Measurements from ENCODE around the gene ALG1. TPM values are rescaled to one million over a fixed set of nuclear protein-coding genes. Genes with fewer than 3 reads are reported as not detected.
"Not testable (repeated sequence)": the region's sequence is repeated elsewhere in the genome, so short reads cannot be mapped to it uniquely, and the experiment has no call there.

The ALG1 gene
- total and polyA plus RNA-seq, 5 donors: 8.0 to 11.4 (median 9.5) TPM

DNA sequence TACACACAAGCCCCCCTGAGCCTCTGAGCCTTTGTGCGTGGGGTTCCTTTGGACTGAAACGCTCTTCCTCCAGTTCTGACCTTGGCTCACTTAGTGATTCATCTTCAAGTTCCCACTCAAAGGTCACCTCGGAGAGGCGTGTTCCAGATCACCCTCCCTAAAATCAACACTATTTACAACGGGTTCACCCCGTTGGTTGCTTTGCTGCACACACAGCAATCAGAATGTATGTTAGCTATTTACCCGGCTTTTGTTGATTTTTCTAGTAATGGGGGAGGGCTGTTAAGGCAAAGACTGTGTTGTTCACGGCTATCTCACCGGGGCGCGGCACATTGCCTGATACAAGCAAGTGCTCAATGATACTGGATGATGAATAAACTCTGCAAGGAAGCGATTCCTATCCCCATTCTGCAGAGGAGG lies 38.9 kb upstream of the ALG1 start:
- Histone ChIP-seq H3K4me1 (ENCODE audit: control insufficient read depth, insufficient read depth, low read length) (peaks cover 2% of the 10 kb centered on the region), H3K4me3 (ENCODE audit: low read length) (peak overlapping the region; percentile 60), H3K9me3 (ENCODE audit: control insufficient read depth, low read length) (no peaks in the 10 kb centered on the region), H3K27ac (ENCODE audit: low read length) (no peak overlapping the region), H3K27me3 (ENCODE audit: control insufficient read depth, insufficient read depth) (no peaks in the 10 kb centered on the region)
- ATAC-seq (no peak), DNase-seq (no peak)
- intact Hi-C loops (cut with DNase I): no loop called here
- 41% methylated on average over 12 of the region's 12 CpGs for WGBS

DNA sequence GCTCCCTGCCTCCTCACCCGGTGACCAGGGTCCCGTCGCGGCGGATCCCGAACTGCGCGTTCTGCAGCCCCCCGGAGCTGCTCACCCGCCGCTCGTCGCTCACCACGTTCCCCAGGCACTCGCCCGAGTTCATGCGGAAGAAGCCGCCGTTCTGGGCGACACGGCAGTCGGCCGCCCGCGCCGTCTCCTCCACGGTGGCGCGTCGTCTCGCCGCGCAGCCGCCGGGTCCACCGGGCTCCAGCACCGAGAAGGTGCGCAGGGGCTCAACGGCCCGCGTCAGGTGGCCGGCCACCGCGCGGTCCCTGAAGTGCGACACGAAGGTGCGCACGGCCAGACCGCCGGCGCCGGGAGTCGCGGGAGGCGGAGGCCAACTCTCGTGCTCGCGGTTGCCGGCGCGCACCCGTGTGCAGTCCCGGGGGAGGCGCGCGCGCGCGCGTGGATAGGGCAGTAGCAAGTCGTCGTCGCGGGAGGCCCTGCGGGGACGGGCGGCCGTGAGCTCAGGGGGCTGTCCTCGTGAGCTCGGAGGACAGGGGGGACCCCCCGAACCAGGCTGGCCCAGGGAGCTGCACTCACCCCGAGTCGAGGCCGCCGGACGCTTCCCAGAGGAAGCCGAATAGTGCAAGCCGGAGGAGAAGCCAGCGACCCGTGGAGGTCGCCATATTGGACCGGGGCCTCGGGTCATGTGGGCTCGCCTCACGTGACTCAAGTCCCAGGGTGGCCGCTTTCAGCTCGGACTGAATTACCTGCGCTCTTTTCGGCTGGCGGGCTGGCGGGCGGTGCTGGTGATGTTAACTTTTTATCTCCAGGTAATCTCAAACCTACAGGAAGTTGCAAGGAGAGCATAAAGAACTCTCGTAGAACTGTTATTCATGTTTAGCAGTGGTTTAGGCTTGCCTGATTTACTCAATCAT lies 38.1 kb upstream of the ALG1 start, which contains the start of gene NAGPA:
Gene NAGPA (minus strand): TSS at position 680 of the 911 bp plus-strand sequence. CDS start 21 bp downstream, at position 659.
- H3K9me3 ChIP-seq (ENCODE audit: control insufficient read depth, low read length): no peaks in the 10 kb centered on the region
- intact Hi-C loops (cut with DNase I): no loop called here
- H3K27me3 ChIP-seq (ENCODE audit: control insufficient read depth, insufficient read depth): no peaks in the 10 kb centered on the region
- DNase-seq (peak; percentile 90 to 97 (median 95)), ATAC-seq (peak; percentile 93 to 95)
- H3K4me1 ChIP-seq (ENCODE audit: control insufficient read depth, insufficient read depth, low read length): peaks cover 2% of the 10 kb centered on the region
- under 1% methylated on average over 104 of the region's 104 CpGs for WGBS
- H3K4me3 ChIP-seq (ENCODE audit: low read length): peak within 1 kb of the TSS; percentile 60
- peak within 1 kb of the TSS; percentile 37 for H3K27ac ChIP-seq (ENCODE audit: low read length)

DNA sequence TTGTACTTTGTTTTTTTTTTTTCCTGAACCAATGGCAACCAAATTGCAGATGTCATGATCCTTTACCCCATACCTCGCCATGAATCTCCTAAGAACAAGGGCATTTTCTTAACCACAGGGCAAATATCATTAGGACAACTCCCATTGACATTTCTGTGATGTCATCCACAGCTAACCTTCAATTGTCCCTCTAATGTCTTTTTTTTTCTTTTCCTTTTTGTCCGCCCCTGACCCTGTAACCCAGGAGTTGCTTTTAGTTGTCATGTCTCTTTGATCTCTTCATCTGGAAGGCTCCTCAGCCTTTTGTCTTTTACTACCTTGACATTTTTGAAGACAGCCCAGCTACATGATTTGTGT lies 37.5 kb upstream of the ALG1 start:
- no peaks in the 10 kb centered on the region for H3K27me3 ChIP-seq (ENCODE audit: control insufficient read depth, insufficient read depth)
- H3K4me3 ChIP-seq (ENCODE audit: low read length): peak overlapping the region; percentile 60
- no peak for DNase-seq
- peaks cover 2% of the 10 kb centered on the region for H3K4me1 ChIP-seq (ENCODE audit: control insufficient read depth, insufficient read depth, low read length)
- no peak for ATAC-seq
- intact Hi-C loops (cut with DNase I): no loop called here
- no peaks in the 10 kb centered on the region for H3K9me3 ChIP-seq (ENCODE audit: control insufficient read depth, low read length)
- peak overlapping the region; percentile 25 for H3K27ac ChIP-seq (ENCODE audit: low read length)
- 8% methylated on average over 2 of the region's 2 CpGs for WGBS

DNA sequence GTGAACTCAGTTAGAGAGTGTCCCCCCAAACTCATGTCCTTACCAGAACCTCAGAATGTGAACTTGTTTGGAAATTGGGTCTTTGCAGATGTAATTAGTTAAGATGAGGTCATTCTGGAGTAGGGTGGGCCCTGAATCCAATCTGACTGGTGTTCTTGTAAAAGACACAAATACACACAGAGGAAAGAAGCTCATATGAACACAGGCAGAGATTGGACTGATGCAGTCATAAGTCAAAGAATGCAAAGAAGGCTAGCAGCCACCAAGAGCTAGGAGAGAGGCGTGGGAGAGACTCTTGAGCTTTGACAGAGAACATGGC lies 35.8 kb upstream of the ALG1 start:
- Histone ChIP-seq H3K27me3 (ENCODE audit: control insufficient read depth, insufficient read depth) (no peaks in the 10 kb centered on the region), H3K4me3 (ENCODE audit: low read length) (no peak overlapping the region), H3K4me1 (ENCODE audit: control insufficient read depth, insufficient read depth, low read length) (peaks cover 2% of the 10 kb centered on the region), H3K9me3 (ENCODE audit: control insufficient read depth, low read length) (no peaks in the 10 kb centered on the region), H3K27ac (ENCODE audit: low read length) (no peak overlapping the region)
- intact Hi-C loops (cut with DNase I): no loop called here
- WGBS: 74% methylated on average over 1 of the region's 1 CpG
- ATAC-seq (no peak), DNase-seq (no peak)

DNA sequence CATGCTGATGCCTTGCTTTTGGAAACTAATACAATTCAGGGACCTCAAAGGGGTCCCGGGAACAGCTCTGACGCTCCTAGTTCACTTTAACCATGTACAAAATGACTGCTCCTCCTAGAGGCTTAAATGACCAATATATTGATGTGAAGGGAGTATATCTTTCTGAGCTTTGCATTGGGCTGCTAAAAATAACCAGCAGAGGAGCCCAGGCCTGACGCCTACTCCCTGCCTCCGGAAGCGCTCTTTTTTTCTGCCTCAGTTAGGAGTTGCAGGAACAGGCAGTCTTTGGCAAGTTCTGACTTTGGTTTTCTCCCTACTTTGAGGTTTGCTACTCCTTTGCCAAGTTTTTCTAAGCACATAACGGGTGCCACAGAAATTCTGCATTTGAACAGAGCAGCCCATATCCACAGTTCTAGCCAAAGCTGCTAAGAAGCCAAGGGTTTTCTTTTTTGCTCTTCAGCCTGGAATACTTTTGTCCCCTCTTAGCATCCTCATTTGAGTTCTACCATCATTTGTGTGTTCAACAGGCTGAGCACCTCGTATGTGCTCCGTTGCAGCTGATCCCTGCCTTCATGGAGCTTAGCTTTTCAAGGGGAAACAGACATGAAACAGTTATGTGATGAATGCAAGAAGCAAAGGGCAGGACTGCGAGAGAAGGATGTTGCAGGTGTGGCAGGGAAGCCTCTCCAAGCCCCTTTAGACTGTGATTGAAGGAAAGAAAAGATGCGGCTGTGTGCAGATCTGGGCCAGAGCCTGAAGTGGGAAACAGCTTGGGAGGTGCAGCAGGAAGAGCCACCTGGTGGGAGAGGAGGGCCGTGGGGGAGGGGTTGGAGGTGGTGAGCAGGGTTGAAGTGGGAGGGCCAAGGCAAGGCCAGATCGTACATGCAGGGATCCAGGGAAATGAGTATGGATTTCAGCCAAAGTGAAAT lies 35.2 kb upstream of the ALG1 start:
- Histone ChIP-seq H3K27me3 (ENCODE audit: control insufficient read depth, insufficient read depth) (no peaks in the 10 kb centered on the region), H3K4me3 (ENCODE audit: low read length) (no peak overlapping the region), H3K9me3 (ENCODE audit: control insufficient read depth, low read length) (no peaks in the 10 kb centered on the region), H3K27ac (ENCODE audit: low read length) (no peak overlapping the region), H3K4me1 (ENCODE audit: control insufficient read depth, insufficient read depth, low read length) (peaks cover 2% of the 10 kb centered on the region)
- intact Hi-C loops (cut with DNase I): no loop called here
- ATAC-seq: no peak
- 40% methylated on average over 12 of the region's 12 CpGs for WGBS
- DNase-seq: no peak

DNA sequence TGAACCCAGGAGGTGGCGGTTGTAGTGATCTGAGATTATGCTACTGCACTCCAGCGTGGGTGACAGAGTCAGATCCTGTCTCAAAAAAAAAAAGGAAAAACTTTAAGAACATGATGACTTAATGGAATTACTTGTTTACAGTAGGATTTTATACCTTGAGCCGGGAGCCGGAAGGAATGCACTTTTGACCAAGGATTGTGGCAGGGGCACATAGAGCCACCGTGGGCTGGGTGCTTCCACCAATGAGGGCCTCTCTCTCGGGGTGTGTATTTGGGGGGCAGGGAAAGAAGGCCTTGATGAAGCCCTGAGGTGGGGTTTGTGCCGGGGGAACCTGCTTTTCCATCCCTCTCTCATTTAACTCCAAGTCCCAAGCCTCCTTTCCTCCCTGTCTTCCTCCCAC lies 31.2 kb upstream of the ALG1 start:
- Histone ChIP-seq H3K27ac (ENCODE audit: low read length) (no peak overlapping the region), H3K4me1 (ENCODE audit: control insufficient read depth, insufficient read depth, low read length) (no peaks in the 10 kb centered on the region), H3K9me3 (ENCODE audit: control insufficient read depth, low read length) (no peaks in the 10 kb centered on the region), H3K4me3 (ENCODE audit: low read length) (no peak overlapping the region), H3K27me3 (ENCODE audit: control insufficient read depth, insufficient read depth) (no peaks in the 10 kb centered on the region)
- ATAC-seq (no peak), DNase-seq (no peak)
- 78% methylated on average over 7 of the region's 7 CpGs for WGBS
- intact Hi-C loops (cut with DNase I): no loop called here

DNA sequence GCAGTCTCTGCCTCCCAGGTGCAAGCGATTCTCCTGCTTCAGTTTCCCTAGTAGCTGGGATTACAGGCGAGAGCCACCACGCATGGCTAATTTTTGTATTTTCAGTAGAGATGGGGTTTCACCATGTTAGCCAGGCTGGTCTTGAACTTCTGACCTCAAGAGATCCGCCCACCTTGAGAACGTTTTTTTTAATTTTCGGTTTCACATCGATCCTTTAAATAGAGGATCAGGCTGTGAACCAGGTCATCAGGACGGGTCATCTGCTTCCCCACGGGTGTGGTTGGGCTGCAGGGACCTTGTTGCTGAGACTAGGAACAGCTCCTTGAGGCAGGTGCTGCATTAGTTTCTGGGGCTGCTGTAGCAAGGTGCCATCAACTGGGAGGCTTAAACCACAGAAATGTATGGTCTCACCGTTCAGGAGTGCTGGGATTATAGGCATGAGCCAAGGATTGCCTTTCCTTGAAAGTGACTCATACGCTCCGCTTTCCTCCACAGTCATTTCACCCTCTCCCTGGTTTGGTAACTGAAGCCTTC lies 30.0 kb upstream of the ALG1 start:
- DNase-seq: peak in 1 of 3 donors; percentile 9
- intact Hi-C loops (cut with DNase I): no loop called here
- Histone ChIP-seq H3K4me1 (ENCODE audit: control insufficient read depth, insufficient read depth, low read length) (no peaks in the 10 kb centered on the region), H3K27ac (ENCODE audit: low read length) (no peak overlapping the region), H3K9me3 (ENCODE audit: control insufficient read depth, low read length) (no peaks in the 10 kb centered on the region), H3K27me3 (ENCODE audit: control insufficient read depth, insufficient read depth) (no peaks in the 10 kb centered on the region), H3K4me3 (ENCODE audit: low read length) (no peak overlapping the region)
- WGBS: 76% methylated on average over 12 of the region's 12 CpGs
- ATAC-seq: no peak

DNA sequence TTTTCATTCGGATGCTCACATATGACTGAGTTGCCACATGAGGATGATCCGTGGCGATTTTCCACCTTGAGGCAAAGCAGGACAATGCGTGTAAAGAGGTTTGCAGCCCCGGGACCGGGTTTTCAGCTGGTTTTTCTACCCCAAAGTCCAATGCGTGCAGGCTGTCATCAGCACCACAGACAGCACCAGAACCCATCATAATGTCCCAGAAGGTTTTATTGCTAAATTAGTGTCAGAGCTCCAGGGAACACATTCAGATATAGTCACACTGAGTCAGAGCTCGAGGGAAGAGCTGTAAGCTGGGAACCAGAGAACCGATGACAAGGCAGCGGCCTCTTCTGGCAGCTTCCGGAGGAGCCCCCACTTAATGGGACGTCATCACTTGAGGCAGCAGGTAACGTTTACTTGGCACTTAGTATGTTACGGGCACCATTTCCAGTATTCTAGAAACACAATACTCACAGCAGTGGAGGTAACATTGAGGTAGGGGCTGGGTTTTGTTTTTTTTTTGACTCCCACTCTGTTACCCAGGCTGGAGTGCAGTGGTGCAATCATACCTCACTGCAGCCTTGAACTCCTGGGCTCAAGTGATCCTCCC lies 29.0 kb upstream of the ALG1 start:
- ATAC-seq (no peak), DNase-seq (peak in 1 of 3 donors; percentile 16)
- intact Hi-C loops (cut with DNase I): no loop called here
- Histone ChIP-seq H3K9me3 (ENCODE audit: control insufficient read depth, low read length) (no peaks in the 10 kb centered on the region), H3K27ac (ENCODE audit: low read length) (no peak overlapping the region), H3K27me3 (ENCODE audit: control insufficient read depth, insufficient read depth) (no peaks in the 10 kb centered on the region), H3K4me3 (ENCODE audit: low read length) (no peak overlapping the region), H3K4me1 (ENCODE audit: control insufficient read depth, insufficient read depth, low read length) (no peaks in the 10 kb centered on the region)
- 71% methylated on average over 14 of the region's 14 CpGs for WGBS

- Histone ChIP-seq H3K27me3 (ENCODE audit: control insufficient read depth, insufficient read depth) (no peaks in the 10 kb centered on the region), H3K9me3 (ENCODE audit: control insufficient read depth, low read length) (no peaks in the 10 kb centered on the region), H3K4me1 (ENCODE audit: control insufficient read depth, insufficient read depth, low read length) (no peaks in the 10 kb centered on the region), H3K4me3 (ENCODE audit: low read length) (no peak overlapping the region), H3K27ac (ENCODE audit: low read length) (no peak overlapping the region)
- WGBS: 93% methylated on average over 8 of the region's 8 CpGs
- peak in 1 of 3 donors; percentile 28 for DNase-seq
- intact Hi-C loops (cut with DNase I): no loop called here
- no peak for ATAC-seq
Measured at GRCh38 chr16:5044011-5044540, 27.6 kb upstream of the ALG1 start.

- H3K27me3 ChIP-seq (ENCODE audit: control insufficient read depth, insufficient read depth); H3K4me1 ChIP-seq (ENCODE audit: control insufficient read depth, insufficient read depth, low read length); DNase-seq; H3K9me3 ChIP-seq (ENCODE audit: control insufficient read depth, low read length); intact Hi-C loops (cut with DNase I); ATAC-seq; H3K27ac ChIP-seq (ENCODE audit: low read length); H3K4me3 ChIP-seq (ENCODE audit: low read length): not testable (repeated sequence)
- 93% methylated on average over 11 of the region's 11 CpGs for WGBS
Measured at GRCh38 chr16:5044581-5044980, 27.1 kb upstream of the ALG1 start.
